Adrenal gland (tissue), 5 donors: ENCODE results near the gene KPNA1.

ENCODE experiments used
- POLR2A ChIP-seq, 2 donors: fragments of 450-650 bp; IDR thresholded peaks; one replicate each; pipeline ENCODE4 v1.6.1; 2017; ENCODE audit warnings: antibody characterized with exemption in 2 of 2, mild to moderate bottlenecking in 2 of 2, moderate library complexity in 1 of 2
- TF ChIP-seq, protein P1 (sequence below), 6 experiments: fragments of 450-650 bp in 4 of 6; fragments of 200-600 bp in 2 of 6; sonication (generic) in 1 of 6; IDR thresholded peaks; 1 replicate in 5 of 6; 2 replicates in 1 of 6; pipeline versions ENCODE4 v1.5.1 to v1.8.0; 2016 to 2021; ENCODE audit warnings: antibody characterized with exemption in 6 of 6, mild to moderate bottlenecking in 2 of 6, moderate library complexity in 1 of 6
- donor health status: DM: no; HTN: no; CAD: no.

- TF ChIP-seq, protein P1, sequence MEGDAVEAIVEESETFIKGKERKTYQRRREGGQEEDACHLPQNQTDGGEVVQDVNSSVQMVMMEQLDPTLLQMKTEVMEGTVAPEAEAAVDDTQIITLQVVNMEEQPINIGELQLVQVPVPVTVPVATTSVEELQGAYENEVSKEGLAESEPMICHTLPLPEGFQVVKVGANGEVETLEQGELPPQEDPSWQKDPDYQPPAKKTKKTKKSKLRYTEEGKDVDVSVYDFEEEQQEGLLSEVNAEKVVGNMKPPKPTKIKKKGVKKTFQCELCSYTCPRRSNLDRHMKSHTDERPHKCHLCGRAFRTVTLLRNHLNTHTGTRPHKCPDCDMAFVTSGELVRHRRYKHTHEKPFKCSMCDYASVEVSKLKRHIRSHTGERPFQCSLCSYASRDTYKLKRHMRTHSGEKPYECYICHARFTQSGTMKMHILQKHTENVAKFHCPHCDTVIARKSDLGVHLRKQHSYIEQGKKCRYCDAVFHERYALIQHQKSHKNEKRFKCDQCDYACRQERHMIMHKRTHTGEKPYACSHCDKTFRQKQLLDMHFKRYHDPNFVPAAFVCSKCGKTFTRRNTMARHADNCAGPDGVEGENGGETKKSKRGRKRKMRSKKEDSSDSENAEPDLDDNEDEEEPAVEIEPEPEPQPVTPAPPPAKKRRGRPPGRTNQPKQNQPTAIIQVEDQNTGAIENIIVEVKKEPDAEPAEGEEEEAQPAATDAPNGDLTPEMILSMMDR (IDR thresholded peaks at IDR 0.05): no peak
- no peak for TF ChIP-seq POLR2A (IDR thresholded peaks at IDR 0.05)
Measured at GRCh38 chr3:122502139-122502538, 12.6 kb downstream of the KPNA1 start.
